Hepatocyte (in vitro differentiated cells): ENCODE results near the gene PACSIN2.

Source experiments
- CTCF ChIP-seq: fragments of 200-600 bp; sonication (generic); IDR thresholded peaks from 2 replicates; pipeline ENCODE4 v1.5.1; 2016; ENCODE audit warnings: antibody characterized with exemption, mild to moderate bottlenecking; ENCODE audit not compliant: poor library complexity
- EZH2 ChIP-seq: fragments of 200-600 bp; sonication (generic); IDR thresholded peaks from 2 replicates; pipeline ENCODE4 v1.6.1; 2016; ENCODE audit warnings: antibody characterized with exemption, mild to moderate bottlenecking, borderline replicate concordance
- EZH2phosphoT487 ChIP-seq: fragments of 200-600 bp; sonication (generic); IDR thresholded peaks from one replicate; pipeline ENCODE4 v1.6.1; 2018; ENCODE audit warnings: antibody characterized with exemption, mild to moderate bottlenecking, low read depth, moderate library complexity; ENCODE audit not compliant: unreplicated experiment, severe bottlenecking

- TF ChIP-seq CTCF (no peak), EZH2 (no peak), EZH2phosphoT487 (no peak)
Observed at GRCh38 chr22:42918500-42918899, 96.4 kb downstream of the PACSIN2 start.
